NCI-H1694 treated with DMSO at 0.1 percent for 48 hours (cell line): Measurements from ENCODE around the gene SIM2.

Experiments used
- DNase-seq: peaks from one replicate; lab custom pipeline; 2025; lab: John Stamatoyannopoulos, UW

The SIM2 gene

DNA sequence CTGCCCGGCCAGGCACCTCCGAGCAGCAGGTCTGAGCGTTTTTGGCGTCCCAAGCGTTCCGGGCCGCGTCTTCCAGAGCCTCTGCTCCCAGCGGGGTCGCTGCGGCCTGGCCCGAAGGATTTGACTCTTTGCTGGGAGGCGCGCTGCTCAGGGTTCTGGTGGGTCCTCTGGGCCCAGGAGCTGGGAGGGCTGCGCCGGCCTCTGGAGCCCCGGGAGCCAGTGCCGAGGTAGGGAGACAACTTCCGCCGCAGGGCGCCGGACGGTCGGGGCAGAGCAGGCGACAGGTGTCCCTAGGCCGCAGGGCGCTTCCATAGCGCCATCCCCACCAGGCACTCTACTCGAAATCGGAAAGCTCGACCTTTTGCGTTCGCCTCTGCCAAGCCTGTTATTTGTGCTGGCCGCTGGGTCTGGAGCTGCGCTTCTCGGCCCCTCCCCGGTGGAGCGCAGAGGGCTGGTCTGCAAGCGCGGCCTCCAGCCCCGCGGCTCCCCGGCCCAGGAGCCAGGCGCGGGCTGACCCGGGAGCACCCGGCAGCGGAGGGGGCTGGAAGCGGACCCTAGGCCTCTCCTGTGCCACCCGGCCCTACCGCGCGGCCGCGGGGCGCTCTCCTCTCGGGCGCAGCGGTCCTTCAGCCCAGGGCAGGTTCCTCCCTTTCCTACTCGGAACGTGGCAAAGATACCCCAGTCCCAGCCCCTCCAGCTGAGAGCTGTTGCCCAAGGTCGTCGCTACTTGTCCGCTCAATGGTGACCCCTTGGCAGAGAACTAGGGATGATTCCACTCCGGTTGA is 2.2 kb downstream of the SIM2 start:
- no peak for DNase-seq

DNA sequence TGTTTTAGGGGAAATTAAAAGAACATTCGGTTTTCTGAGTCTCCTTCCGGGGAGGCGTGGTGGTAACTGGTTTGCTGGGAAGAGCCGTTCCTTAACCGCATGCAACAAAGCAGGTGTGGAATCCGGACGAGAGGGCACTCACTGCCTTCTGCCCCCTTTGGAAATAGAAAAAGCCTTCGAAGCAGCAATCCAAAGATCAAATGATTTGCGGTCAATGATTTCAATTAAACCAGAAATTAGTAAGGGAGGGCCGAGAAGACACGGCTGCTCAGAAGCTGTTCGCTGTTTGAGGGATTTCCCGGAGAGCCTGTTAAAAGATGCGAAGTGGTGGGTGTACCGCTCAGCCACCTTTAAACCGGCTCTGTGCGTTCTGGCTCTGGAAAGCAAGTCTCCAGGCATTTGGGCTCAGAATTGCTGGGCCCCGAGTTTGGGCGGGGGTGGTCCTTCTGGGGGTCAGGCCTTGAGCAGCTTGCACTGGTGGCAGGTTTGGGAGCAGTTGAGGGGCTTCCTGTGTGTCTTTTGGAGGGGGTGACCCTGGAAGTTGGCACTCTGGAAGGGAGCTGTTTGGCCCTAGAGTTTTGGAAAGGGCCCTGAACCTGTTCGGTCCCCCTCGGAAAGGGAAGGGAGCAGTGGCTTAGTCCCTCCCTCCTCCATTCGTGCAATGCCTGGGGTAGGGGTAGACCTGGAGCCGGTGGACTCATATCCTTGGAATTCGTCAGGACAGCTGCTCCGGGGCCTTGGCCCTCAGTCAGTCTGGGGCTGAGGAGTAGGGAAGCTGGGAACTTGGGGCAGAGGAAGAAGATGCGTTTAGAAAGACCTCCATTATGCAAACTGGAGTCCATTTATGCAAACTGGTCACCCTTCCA is 3.1 kb downstream of the SIM2 start:
- no peak for DNase-seq

DNA sequence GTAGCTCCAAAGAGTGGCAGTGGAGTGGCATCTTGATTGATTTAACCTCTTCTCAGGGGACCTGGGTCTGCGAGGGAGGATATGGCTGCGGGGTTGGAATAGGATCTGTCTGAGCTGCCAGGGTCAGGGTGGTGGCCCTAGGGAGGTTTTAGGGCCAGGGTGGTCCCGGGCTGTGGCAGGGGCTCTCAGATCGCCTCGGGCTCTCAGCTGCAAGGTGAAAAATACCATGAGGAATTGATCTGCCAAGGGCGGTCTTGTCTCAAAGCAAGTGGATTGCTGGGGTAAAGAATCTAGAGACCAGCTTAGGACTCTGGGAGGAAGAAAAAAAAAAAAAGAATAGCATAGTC is 3.7 kb downstream of the SIM2 start:
- DNase-seq = no peak

DNA sequence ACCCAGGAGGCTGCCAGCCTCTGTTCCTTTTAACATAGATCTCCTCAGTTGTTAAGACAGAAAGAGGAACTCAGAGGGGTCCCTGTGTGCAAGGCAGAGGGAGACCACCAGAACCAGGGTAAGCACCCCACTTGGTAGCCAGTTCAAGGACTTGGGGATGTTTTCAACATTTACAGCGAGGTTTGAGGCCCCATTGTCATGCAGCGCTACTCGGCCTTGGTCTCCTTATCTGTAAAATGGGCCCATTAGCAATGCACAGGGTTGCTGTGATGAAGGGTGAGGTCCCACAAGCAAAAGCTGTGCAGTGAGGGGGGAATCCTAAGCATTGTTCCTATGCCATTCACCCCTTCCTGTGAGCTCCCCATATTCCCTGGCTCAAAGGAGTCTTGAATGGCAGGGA is 4.2 kb downstream of the SIM2 start:
- DNase-seq = no peak

DNA sequence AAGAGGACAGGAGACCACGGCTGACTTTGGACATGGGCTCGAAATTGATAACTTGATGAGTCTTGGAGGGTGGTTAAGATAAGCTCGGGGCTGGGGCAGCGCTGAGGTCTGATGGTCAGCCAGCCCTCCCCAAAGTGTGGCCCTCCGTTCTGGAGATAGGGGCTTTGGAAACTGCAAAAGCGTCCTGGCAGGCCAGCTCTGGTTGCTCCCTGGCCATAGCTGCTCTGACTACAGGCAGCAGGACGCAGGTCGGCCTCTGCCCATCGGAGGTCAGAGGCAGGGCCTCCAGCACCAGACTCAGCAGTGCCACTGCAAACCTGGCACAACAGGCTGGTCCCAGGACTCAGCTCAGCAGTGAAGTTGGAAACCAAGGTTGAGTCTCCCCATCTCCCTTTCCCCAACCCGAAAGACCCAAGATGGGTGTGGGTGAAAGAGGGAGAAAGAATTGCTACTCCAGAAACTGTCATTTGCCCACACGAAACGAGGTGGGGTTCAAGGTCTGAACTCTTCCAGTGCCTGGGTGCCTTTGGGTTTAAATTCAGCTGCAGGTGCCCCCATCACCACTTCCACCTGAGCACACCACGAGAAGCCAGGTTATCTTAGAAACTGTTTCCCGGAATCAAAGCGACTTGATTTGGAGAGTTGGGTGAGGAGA is 4.8 kb downstream of the SIM2 start:
- no peak for DNase-seq

DNA sequence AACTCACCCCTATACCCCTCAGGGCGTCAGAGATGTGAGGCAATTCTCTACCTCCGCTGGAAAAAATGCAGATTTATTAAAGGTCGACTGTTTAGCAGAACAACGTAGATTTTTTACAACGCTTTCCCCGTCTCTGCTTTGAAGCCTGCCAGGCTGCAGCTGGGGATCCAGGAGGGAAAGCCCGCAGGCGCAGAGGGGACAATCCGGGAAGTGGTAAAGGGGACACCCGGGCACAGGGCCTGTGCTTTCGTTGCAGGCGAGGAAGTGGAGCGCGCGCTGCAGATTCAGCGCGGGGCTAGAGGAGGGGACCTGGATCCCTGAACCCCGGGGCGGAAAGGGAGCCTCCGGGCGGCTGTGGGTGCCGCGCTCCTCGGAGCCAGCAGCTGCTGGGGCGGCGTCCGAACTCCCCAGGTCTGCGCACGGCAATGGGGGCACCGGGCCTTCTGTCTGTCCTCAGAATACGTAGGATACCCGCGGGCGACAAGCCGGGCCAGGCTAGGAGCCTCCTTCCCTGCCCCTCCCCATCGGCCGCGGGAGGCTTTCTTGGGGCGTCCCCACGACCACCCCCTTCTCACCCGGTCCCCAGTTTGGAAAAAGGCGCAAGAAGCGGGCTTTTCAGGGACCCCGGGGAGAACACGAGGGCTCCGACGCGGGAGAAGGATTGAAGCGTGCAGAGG is 5.5 kb downstream of the SIM2 start:
- no peak for DNase-seq

DNA sequence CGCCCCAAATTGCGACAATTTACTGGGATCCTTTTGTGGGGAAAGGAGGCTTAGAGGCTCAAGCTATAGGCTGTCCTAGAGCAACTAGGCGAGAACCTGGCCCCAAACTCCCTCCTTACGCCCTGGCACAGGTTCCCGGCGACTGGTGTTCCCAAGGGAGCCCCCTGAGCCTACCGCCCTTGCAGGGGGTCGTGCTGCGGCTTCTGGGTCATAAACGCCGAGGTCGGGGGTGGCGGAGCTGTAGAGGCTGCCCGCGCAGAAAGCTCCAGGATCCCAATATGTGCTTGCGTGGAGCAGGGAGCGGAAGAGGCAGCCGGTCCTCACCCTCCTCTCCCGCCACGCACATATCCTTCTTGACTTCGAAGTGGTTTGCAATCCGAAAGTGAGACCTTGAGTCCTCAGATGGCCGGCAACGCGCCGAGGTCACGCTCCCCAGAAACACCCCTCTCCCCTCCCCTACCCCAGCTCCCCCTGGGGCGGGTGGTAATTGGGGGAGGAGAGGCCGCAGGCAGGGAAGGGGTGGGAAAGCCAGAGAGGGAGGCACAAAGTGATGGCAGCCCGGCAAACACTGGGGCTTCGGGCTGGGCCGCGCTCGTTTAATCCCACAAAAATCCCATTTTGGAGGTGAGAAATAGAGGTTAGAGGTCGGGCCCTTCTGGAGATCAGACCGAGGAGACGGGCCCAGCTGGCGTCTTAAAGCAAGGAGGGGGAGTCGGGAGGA is 6.2 kb downstream of the SIM2 start:
- no peak for DNase-seq

DNA sequence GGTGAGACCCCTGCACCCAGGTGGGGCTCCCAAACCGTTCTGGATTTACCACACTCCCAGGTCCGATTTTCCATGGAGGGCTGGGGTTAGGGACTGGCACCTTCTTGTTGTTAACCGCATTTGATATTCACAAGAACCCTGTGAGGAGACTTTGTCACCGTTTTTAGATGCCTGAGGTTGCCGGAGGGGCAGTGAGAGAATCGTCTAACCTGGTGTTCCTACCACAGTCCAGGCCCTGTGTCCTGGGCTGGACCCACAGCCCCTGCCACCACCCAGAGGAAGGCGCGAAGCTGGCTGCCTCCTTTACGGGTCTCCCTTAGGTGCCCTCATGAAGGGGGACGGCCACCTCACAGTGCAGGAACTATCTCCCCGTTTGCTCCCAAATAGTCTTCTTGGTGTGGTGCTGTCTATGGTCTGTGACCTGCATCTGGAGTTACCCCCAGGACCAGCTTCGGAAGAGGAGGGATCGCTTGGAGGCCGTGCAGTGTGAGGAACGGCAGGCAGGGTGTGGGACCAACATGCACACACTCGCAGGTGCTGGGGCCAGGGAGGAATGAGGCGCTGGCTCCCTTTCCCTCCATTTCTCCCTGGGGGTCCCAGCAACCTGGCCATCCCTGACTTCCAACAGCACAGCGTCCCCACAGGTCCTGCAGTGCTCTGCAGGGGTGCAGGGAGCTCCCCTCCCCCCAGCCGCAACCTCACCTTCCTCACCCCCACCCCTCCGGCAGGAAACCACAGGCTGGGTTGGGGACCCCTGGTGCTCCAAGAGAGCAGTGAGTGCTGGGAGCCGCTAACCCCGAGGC is 7.0 kb downstream of the SIM2 start:
- DNase-seq = no peak

DNA sequence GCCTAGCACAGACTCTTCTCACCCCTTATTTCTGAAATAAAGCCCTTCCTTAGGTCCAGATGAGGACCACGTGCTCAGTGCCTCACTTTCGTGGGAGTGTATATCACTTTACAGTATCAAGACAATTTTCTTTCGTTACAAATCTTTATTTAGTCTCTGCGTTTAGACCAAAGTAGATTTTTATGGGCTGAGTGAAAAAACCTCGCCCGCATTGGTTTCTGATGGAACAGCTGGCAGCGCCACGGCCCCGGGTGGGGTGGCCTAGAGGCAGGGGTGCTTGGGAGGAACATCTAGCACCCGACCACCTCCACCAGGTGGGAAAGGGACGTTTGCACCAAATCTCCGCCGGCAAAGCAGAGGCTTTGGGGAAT is 7.6 kb downstream of the SIM2 start:
- no peak for DNase-seq

DNA sequence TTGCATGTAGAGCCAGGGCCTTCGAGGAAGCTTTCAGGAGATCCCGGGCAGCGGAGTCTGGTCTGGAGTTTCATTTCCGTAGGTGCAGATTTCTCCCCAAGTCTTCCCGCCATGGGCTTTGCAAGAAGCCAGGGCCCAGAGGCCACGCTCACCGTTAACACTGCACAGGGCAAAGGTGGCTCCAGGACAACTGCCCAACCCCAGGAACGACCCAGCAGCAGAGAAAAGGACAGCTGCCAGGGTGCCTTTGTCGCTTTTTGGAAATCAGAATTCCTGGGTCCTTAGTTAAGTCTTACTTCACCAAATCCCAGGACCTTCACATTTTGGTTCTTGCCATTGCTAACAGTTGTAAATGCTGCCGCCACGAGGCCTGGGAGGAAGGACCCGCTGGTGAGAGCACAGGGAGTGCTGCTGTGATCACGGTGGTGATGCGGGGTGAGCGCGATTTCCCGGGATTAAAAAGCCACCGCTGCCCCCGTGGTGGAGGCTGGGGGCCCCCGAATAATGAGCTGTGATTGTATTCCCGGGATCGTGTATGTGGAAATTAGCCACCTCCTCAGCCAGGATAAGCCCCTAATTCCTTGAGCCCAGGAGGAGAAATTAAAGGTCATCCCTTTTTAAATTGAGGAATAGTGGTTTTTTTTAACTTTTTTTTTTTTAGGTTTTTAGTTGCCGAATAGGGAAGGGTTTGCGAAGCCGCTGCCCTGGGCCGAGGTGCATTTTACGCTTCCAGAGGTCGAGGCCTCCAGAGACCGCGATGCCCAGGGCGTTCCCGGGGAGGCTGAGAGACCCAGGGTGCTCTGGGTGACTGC is 8.2 kb downstream of the SIM2 start:
- no peak for DNase-seq

DNA sequence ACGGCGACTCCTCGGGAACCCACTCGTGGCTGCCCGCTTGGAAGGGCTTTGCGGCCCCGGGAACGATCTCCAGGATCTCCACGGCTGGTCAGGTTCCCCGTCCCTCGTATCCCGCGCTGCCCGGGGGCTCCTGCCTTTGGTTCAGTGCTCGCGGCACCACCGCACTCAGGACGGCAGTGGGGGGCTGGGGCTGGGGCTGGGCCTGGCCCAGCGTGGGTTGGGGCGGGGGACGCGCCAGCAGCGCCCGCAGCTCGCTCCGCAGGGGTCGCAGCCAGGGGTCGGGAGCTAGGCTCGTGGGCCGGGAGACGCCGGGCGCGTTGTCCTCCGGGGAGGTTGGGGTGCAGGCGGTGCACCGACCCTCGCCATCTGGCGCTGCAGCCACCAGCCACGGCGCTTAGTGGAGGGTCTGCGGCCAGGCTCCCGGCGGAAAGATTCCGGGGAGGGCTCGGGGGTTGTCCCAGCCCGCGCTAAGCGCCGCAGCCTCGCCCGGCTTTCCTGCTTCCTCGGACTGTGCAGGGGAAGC is 8.9 kb downstream of the SIM2 start:
- DNase-seq = no peak

DNA sequence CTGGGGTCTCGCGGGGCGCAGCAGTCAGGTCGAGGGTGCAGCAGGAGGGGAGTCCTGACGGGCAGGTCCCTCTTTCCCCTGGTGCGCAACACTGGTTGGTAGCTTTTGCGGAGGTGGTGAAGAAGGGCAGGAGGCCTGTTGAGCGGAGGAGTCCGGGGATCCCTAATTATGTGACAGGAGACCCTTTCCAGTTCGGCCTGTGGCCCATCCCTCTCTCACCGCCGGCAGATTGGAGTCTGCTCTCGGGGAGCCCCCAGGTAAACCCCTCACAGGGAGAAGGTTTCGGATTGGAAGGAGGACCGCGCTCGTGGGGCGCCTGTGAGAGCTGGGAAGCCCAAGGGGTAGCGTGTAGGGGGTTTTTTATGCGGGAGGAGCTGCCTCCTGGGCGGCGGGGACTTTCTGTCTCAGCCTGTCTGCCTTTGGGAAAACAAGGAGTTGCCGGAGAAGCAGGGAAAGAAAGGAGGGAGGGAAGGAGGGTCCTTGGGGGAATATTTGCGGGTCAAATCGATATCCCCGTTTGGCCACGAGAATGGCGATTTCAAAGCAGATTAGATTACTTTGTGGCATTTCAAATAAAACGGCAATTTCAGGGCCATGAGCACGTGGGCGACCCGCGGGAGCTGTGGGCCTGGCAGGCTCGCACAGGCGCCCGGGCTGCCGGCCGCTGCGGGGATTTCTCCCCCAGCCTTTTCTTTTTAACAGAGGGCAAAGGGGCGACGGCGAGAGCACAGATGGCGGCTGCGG is 9.5 kb downstream of the SIM2 start:
- DNase-seq = no peak

DNA sequence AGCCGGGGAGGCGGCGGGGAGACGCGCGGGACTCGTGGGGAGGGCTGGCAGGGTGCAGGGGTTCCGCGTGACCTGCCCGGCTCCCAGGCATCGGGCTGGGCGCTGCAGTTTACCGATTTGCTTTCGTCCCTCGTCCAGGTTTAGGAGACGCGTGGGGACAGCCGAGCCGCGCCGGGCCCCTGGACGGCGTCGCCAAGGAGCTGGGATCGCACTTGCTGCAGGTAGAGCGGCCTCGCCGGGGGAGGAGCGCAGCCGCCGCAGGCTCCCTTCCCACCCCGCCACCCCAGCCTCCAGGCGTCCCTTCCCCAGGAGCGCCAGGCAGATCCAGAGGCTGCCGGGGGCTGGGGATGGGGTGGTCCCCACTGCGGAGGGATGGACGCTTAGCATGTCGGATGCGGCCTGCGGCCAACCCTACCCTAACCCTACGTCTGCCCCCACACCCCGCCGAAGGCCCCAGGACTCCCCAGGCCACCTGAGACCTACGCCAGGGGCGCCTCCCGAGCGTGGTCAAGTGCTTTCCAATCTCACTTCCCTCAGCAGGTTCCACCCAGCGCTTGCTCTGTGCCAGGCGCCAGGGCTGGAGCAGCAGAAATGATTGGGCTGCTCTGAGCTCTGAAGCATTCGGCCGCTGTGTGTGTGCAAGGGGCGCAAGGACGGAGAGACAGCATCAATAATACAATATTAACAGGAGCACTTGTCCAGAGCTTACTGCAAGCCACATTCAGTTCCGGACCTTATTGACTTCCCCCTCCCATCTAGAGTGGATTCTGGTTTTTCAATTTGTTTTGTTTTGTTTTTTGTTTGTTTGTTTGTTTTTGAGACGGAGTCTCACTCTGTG is 10.3 kb downstream of the SIM2 start:
- no peak for DNase-seq

DNA sequence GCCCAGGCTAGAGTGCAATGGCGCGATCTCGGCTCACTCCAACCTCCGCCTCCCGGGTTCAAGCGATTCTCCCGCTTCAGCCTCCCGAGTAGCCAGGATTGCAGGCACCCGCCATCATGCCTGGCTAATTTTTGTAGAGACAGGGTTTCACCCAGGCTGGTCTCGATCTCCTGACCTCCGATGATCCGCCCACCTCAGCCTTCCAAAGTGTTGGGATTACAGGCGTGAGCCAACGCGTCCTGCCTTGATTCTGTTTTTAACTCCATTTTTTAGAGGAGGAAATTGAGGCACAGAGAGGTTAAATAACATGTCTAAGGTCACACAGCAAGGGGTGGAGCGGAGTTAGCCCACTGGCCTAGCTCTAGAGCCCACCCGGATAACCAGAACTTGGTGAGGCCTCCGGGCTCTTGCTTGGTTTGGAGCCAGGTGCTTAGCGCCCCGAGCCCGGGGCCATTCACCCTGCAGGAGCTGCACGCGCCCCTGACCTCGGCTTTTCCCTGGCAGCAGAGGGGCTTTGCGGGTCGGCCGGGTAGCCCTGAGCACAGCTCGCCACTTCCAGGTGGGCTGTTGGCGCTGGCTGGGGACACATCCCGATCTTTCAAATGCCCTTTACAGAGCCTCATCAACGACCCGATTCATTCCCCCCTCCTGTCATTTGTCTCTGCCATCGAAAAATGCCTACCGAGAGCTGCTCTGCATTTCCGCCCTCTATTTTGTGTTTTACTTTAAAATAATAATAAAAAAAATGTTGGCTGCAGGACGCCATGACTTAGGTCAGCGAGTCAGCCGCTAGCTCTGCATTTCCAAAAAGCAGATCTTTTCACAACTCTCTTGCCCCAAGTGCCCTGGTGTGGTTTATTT is 11.2 kb downstream of the SIM2 start:
- DNase-seq = no peak

DNA sequence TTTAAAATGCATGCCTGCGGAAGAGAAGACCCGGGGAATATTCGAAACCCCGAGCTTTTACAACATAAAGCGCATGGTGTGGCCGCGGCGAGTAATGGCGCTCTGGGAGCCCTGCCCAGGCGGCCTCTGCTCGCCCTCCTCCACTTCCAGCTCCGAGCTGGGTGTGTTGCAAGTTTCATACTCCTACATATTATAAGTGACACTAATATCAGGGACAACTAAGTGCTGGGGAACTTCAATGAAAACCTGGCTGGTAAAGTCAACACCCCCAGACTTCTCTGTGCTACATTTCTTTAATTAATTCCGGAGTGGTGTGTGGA is 11.8 kb downstream of the SIM2 start:
- no peak for DNase-seq

DNA sequence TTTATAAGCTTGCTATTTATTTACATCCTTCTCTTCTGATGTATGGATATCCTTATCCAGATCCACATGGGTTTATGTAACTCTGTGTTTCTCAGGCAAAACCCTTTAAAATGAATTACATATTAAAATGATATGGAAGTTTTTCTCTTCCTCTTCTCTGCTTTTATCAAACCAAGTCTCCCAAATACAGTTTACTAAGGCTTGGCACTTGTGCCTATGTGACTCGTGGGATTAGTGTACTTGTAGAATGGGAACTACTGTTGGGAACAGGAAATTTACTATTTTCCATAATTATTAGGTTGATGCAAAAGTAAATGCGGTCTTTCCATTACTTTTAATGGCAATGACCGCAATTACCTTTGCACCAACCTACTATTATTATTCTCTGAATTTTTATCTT is 14.8 kb downstream of the SIM2 start:
- DNase-seq = no peak

DNA sequence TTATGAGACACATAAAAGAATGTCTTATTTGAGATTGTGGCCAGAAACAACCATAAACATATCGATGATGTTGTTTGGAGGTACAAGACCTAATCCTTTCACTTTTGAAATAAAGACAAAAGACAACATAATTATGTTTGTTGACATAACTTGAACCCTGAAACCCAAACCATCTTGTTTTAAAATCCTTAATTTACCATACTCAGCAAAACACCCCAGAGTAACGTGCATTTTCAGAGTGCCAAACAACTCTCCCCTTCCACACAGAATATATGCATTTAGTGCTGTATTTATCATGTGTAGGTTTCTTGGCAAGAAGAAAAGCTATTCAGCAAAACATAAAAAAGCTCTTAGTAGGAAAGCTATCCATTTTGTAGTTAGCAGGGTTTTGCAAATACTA is 17.5 kb downstream of the SIM2 start:
- DNase-seq = no peak
